Parathyroid adenoma (tissue), 2 donors: Measurements from ENCODE around the gene MOCS2.
A peak's percentile ranks its signal among the peaks of the same experiment; 100 is the strongest.
"Not testable (repeated sequence)": the region's sequence is repeated elsewhere in the genome, so short reads cannot be mapped to it uniquely, and the experiment has no call there.

ENCODE experiments used
- H2AFZ ChIP-seq: fragments of 300-600 bp; sonication (generic); one replicate; pipeline ENCODE4 v1.7.0; 2017; ENCODE audit warnings: antibody characterized with exemption, mild to moderate bottlenecking
- H3K27ac ChIP-seq: fragments of 300-600 bp; sonication (generic); one replicate; pipeline ENCODE4 v1.7.0; 2017
- H3K27me3 ChIP-seq: fragments of 300-600 bp; sonication (generic); one replicate; pipeline ENCODE4 v1.7.0; 2017; ENCODE audit warnings: low read length; ENCODE audit not compliant: control insufficient read depth, insufficient read depth
- H3K36me3 ChIP-seq: fragments of 300-600 bp; sonication (generic); one replicate; pipeline ENCODE4 v1.7.0; 2017; ENCODE audit warnings: low read length; ENCODE audit not compliant: control insufficient read depth, insufficient read depth
- H3K4me1 ChIP-seq: fragments of 300-600 bp; sonication (generic); one replicate; pipeline ENCODE4 v1.7.0; 2017; ENCODE audit warnings: control low read depth
- H3K4me2 ChIP-seq: fragments of 300-600 bp; sonication (generic); one replicate; pipeline ENCODE4 v1.7.0; 2017; ENCODE audit warnings: low read length
- H3K4me3 ChIP-seq: fragments of 300-600 bp; sonication (generic); one replicate; pipeline ENCODE4 v1.7.0; 2017; ENCODE audit warnings: low read depth, low read length
- H3K79me2 ChIP-seq: fragments of 300-600 bp; sonication (generic); one replicate; pipeline ENCODE4 v1.7.0; 2017; ENCODE audit warnings: control low read depth
- H3K9ac ChIP-seq: fragments of 300-600 bp; sonication (generic); one replicate; pipeline ENCODE4 v1.7.0; 2017; ENCODE audit warnings: mild to moderate bottlenecking
- H3K9me3 ChIP-seq: fragments of 300-600 bp; sonication (generic); one replicate; pipeline ENCODE4 v1.7.0; 2017; ENCODE audit warnings: low read length; ENCODE audit not compliant: control insufficient read depth
- TF ChIP-seq, protein P1 (sequence below): fragments of 300-600 bp; sonication (generic); IDR thresholded peaks from one replicate; pipeline ENCODE4 v1.7.0; 2017; ENCODE audit warnings: antibody characterized with exemption, mild to moderate bottlenecking
- donor health status: primary hyperparathyroidism.

MOCS2 gene

DNA sequence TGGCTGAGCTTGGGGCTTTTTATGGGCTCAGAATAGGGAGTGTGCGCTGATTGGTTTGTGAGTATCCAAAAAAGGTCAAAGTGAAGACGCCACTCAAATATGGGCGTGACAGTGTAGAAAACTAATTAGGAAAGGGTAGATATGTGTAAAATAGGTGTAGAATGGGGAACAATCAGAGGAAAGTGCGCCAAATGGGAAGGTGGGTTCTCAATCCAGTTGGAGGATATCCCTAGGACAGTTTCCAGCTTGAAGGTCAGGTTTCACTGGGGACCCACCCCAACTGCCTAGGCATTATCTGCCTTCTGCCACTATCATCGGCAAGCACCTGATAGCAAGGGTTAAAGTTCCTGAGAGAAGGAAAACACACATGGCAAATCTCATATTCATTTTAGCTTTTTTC, 9.3 kb upstream of the MOCS2 start:
- H3K27ac ChIP-seq, result no peak overlapping the region
- H3K9ac ChIP-seq, result no peak overlapping the region
- no peaks in the 10 kb centered on the region for H3K4me1 ChIP-seq
- TF ChIP-seq, protein P1, sequence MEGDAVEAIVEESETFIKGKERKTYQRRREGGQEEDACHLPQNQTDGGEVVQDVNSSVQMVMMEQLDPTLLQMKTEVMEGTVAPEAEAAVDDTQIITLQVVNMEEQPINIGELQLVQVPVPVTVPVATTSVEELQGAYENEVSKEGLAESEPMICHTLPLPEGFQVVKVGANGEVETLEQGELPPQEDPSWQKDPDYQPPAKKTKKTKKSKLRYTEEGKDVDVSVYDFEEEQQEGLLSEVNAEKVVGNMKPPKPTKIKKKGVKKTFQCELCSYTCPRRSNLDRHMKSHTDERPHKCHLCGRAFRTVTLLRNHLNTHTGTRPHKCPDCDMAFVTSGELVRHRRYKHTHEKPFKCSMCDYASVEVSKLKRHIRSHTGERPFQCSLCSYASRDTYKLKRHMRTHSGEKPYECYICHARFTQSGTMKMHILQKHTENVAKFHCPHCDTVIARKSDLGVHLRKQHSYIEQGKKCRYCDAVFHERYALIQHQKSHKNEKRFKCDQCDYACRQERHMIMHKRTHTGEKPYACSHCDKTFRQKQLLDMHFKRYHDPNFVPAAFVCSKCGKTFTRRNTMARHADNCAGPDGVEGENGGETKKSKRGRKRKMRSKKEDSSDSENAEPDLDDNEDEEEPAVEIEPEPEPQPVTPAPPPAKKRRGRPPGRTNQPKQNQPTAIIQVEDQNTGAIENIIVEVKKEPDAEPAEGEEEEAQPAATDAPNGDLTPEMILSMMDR, result no peak
- no peaks in the 10 kb centered on the region for H3K36me3 ChIP-seq
- H3K79me2 ChIP-seq, result no peaks in the 10 kb centered on the region
- no peak overlapping the region for H3K4me2 ChIP-seq
- H3K9me3 ChIP-seq, result no peaks in the 10 kb centered on the region
- no peaks in the 10 kb centered on the region for H3K27me3 ChIP-seq
- no peak overlapping the region for H2AFZ ChIP-seq
- no peak overlapping the region for H3K4me3 ChIP-seq

DNA sequence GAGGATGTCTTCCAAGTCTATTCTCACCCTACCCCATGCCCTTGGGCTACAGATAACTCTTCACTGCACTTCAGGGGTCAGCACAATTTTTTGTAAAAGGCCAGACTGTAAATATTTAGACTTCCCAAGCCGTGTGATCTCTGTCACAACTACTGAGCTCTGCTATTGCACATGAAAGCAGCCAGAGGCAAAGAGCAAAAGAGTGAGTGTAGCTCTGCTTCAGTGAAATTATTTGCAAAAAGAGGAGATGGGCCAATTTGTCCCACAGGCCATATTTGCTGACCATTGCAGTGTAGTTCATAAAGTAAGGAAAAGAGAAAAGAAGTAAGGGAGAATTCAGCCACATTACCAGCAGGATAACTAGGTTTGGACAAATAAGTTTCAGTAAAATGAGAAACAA, 7.0 kb upstream of the MOCS2 start:
- H2AFZ ChIP-seq, result no peak overlapping the region
- no peak overlapping the region for H3K4me2 ChIP-seq
- H3K27ac ChIP-seq, result no peak overlapping the region
- H3K9ac ChIP-seq, result no peak overlapping the region
- no peaks in the 10 kb centered on the region for H3K36me3 ChIP-seq
- H3K4me1 ChIP-seq, result no peaks in the 10 kb centered on the region
- no peak overlapping the region for H3K4me3 ChIP-seq
- H3K9me3 ChIP-seq, result no peaks in the 10 kb centered on the region
- TF ChIP-seq, protein P1, result no peak
- H3K79me2 ChIP-seq, result no peaks in the 10 kb centered on the region
- no peaks in the 10 kb centered on the region for H3K27me3 ChIP-seq

DNA sequence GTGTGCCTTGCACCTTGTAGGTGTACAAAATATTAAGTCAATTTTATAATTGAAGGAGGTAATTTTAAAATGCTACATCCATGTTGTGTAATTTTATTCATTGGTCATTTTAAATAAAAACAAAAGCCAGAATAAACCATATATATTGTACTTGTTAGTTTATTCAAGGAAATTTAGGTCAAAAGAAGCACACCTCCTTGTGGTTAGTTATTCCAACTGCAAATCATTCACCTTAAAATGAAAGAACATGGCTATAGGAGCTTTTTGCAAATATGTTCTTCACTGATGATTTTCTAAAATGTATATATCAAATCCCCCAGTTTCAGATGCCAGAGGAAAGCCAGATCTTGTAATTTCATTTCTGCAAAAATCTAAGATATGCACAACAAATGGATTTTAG, 5.4 kb upstream of the MOCS2 start:
- Histone ChIP-seq H3K79me2 (peaks cover 3% of the 10 kb centered on the region), H3K9me3 (no peaks in the 10 kb centered on the region), H3K4me3 (no peak overlapping the region), H3K4me1 (no peaks in the 10 kb centered on the region), H3K27me3 (no peaks in the 10 kb centered on the region), H3K4me2 (no peak overlapping the region), H3K9ac (no peak overlapping the region), H3K36me3 (no peaks in the 10 kb centered on the region), H2AFZ (no peak overlapping the region), H3K27ac (no peak overlapping the region)
- TF ChIP-seq, protein P1, result peak; percentile 8

DNA sequence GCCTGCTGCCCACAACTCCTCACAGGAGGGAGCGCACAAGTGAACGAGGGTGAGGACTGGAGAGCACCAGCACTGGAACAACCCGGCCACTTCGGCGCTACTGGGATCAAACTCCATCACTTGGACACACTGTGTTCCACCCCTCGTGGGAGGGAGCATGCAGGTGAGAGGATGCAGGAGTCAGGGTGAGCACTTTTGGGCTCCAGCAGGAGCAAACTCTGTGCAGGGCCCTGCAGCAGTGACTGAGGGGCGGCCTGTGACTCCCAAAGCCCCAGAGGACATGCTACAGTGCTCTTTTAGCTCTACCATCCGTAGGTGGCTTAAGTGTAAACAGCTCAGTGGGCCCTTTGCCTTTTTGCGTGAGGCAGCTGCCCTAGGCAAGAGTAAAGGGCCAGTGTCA, 4.4 kb upstream of the MOCS2 start:
- Histone ChIP-seq H3K36me3 (no peaks in the 10 kb centered on the region), H3K27me3 (no peaks in the 10 kb centered on the region), H3K4me3 (no peak overlapping the region), H3K4me1 (no peaks in the 10 kb centered on the region), H3K79me2 (peaks cover 5% of the 10 kb centered on the region), H3K9ac (no peak overlapping the region), H2AFZ (no peak overlapping the region), H3K9me3 (no peaks in the 10 kb centered on the region), H3K4me2 (no peak overlapping the region), H3K27ac (no peak overlapping the region)
- TF ChIP-seq, protein P1, result no peak

DNA sequence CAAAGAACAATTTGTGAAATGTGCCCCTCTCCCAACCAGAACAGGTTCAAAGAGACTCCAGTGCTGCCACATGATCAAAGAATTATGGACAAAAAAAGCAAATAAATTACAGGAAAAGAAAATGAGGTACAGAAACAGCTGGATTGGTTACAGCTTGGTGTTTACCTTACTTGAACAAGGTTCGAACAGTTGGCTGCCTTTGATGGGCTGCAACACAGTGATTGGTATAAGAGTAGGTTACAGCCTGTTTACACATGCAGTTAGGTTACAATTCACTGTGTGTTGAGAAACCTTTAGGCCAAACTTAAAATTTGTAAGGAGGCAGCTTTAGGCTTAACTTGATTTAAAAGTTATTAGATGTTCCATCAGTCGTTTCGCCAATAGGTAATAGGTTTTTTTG, 3.4 kb upstream of the MOCS2 start:
- Histone ChIP-seq H3K9ac (no peak overlapping the region), H3K9me3 (no peaks in the 10 kb centered on the region), H3K4me3 (no peak overlapping the region), H3K4me2 (no peak overlapping the region), H2AFZ (no peak overlapping the region), H3K36me3 (no peaks in the 10 kb centered on the region), H3K79me2 (peaks cover 5% of the 10 kb centered on the region), H3K27me3 (no peaks in the 10 kb centered on the region), H3K27ac (no peak overlapping the region), H3K4me1 (no peaks in the 10 kb centered on the region)
- TF ChIP-seq, protein P1, result no peak

DNA sequence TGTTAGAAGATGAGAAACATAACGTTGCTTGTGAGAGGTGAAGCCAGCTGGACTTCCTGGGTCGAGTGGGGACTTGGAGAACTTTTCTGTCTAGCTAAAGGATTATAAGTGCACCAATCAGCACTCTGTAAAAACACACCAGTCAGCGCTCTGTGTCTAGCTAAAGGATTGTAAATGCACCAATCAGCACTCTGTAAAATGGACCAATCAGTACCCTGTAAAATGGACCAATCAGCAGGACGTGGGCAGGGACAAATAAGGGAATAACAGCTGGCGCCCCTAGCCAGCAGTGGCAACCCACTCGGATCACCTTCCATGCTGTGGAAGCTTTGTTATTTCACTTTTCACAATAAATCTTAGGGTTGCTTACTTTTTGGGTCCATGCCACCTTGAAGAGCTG, 2.8 kb upstream of the MOCS2 start:
- H3K9ac ChIP-seq, H3K4me3 ChIP-seq, H3K36me3 ChIP-seq, H3K79me2 ChIP-seq, H3K9me3 ChIP-seq, H3K4me2 ChIP-seq, H3K4me1 ChIP-seq, H2AFZ ChIP-seq, H3K27ac ChIP-seq, H3K27me3 ChIP-seq: not testable (repeated sequence)
